Activated naive CD8-positive, alpha-beta T cell treated with anti-CD3 and anti-CD28 coated beads, Interleukin-2, amount 10 ng/mL, durations not matched to agents 7 days and 5 days (primary cell): Measurements from ENCODE around the gene C11orf58. TPM values are rescaled to one million over a fixed set of nuclear protein-coding genes. Genes with fewer than 3 reads are reported as not detected.
A peak's percentile ranks its signal among the peaks of the same experiment; 100 is the strongest.

ENCODE experiments used
- ATAC-seq: fragments of 150-1000 bp; cut with Tn5 transposase; one replicate; pipeline ENCODE4 v1.10.0; 2021; ENCODE audit warnings: low read depth, moderate library complexity
- POLR2A ChIA-PET: fragments of 350-600 bp; sonication (Branson Sonifier 250); formaldehyde crosslinking; loops from one replicate; lab custom pipeline; 2021; ENCODE audit warnings: antibody characterized with exemption; lab: Charles Lee
- DNase-seq: peaks from one replicate; pipeline ENCODE4 v3.0.0; 2021
- H3K27ac Mint-ChIP-seq: one replicate; pipeline ENCODE4 v1.8.0; 2022; ENCODE audit warnings: mild to moderate bottlenecking, mixed read lengths
- H3K27me3 Mint-ChIP-seq: one replicate; pipeline ENCODE4 v1.8.0; 2022; ENCODE audit warnings: mild to moderate bottlenecking, moderate library complexity, mixed read lengths
- H3K36me3 Mint-ChIP-seq: one replicate; pipeline ENCODE4 v1.8.0; 2021; ENCODE audit warnings: mild to moderate bottlenecking, mixed read lengths
- H3K4me1 Mint-ChIP-seq: one replicate; pipeline ENCODE4 v1.8.0; 2021; ENCODE audit warnings: mixed read lengths
- H3K4me3 Mint-ChIP-seq: one replicate; pipeline ENCODE4 v1.8.0; 2022; ENCODE audit warnings: mild to moderate bottlenecking, moderate library complexity, mixed read lengths
- H3K9me3 Mint-ChIP-seq: one replicate; pipeline ENCODE4 v1.8.0; 2021; ENCODE audit warnings: mixed read lengths
- total RNA-seq, 2 experiments: library from RNA; stranded (reverse); gene quantifications; one replicate each; pipeline ENCODE4 v1.2.3, GENCODE V29; 2021

The C11orf58 gene
- total RNA-seq, 2 experiments from 2014 or later = 120 to 121 TPM

DNA sequence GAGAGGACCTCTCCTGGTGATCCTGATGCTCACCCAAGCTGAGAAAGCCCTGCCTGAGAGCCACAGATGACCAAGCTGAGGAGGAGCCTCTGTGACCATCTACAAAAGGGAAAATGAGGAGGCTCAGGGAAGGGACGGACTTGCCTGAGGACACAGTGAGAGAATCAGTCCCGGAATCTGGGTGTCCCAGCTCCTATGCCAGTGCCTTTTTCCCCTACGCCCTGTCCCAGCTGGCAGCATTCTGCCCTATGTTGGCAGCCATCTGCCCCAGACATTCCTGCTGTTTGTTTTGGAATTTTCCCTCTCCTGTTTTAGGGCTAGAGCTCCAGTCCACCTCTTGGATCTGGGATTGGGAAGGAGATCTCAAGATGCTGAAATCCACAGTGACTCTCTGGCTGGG is 54.6 kb downstream of the C11orf58 start:
- Mint-ChIP-seq H3K9me3 (no peaks in the 10 kb centered on the region), H3K4me1 (peaks cover 12% of the 10 kb centered on the region), H3K27me3 (peaks cover 2% of the 10 kb centered on the region), H3K4me3 (no peak overlapping the region), H3K36me3 (no peaks in the 10 kb centered on the region), H3K27ac (no peak overlapping the region)
- POLR2A ChIA-PET = no interaction called here
- DNase-seq (no peak), ATAC-seq (no peak)

GRCh38 chr11:16793511-16793910 is 55.1 kb downstream of the C11orf58 start:
- Mint-ChIP-seq H3K27ac (no peak overlapping the region), H3K36me3 (no peaks in the 10 kb centered on the region), H3K4me1 (peaks cover 12% of the 10 kb centered on the region), H3K4me3 (no peak overlapping the region), H3K27me3 (peaks cover 2% of the 10 kb centered on the region), H3K9me3 (no peaks in the 10 kb centered on the region)
- POLR2A ChIA-PET = no interaction called here
- no peak for ATAC-seq
- DNase-seq = no peak

DNA sequence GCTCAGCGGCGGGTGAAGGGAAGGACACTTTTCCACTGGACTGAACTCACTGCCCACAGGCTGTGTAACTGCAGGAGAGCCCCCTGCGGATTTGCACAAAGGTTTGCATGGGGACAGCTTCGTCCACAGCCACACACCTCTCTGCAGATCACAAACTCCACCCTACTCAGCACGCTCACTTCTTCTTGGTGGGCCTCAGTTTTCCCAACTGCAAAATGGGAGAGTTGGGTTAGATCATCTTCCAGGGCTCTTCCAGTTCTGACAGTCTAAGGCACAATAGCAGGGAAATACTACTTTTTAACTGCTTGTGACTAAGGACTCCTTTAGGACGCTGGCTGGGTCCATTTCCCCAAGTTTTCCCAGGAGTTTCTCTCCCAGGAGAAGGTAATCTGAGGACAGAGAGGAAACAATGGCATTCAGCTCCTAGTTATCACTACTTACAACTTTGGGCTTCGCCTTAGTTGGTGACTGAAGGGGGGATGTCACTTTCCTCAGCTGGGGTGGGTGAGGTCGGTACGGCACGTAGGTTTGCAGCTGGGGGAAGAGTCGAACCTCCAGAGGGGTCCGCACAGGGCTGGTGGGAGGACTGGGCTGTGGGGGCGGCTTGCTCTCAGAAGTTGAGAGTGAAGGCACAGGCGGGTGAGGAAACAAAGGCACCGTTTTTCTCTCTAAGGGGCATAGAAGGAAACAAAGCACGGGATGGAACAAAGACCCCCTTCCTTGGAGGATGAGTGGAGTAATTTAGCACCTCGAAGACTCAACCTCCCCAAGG is 55.8 kb downstream of the C11orf58 start:
- DNase-seq = no peak
- Mint-ChIP-seq H3K4me1 (peaks cover 12% of the 10 kb centered on the region), H3K36me3 (no peaks in the 10 kb centered on the region), H3K27me3 (peaks cover 2% of the 10 kb centered on the region), H3K9me3 (no peaks in the 10 kb centered on the region), H3K27ac (no peak overlapping the region), H3K4me3 (no peak overlapping the region)
- no peak for ATAC-seq
- POLR2A ChIA-PET = no interaction called here

- H3K4me1 Mint-ChIP-seq = peaks cover 12% of the 10 kb centered on the region
- ATAC-seq = peak; percentile 67
- no peaks in the 10 kb centered on the region for H3K9me3 Mint-ChIP-seq
- no peaks in the 10 kb centered on the region for H3K36me3 Mint-ChIP-seq
- POLR2A ChIA-PET = no interaction called here
- peaks cover 2% of the 10 kb centered on the region for H3K27me3 Mint-ChIP-seq
- no peak overlapping the region for H3K4me3 Mint-ChIP-seq
- H3K27ac Mint-ChIP-seq = peak overlapping the region; percentile 50
- no peak for DNase-seq
These were observed 56.7 kb downstream of the C11orf58 start for GRCh38 chr11:16795146-16795545.

DNA sequence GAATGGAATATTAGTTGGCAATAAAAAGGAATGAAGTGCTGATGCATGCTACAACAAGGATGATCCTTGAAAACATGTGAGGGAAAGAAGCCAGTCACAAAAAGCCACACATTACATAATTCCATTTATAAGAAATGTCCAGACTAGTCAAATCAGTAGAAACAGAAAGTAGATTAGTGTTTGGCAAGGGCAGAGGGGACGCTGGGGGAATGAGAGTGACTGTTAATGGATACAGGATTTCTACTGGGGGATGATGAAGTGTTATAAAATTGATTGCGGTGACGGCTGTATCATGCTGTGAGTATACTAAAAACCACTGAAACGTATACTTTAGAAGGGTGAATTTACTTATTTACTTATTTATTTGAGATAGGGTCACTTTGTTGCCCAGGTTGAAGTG is 57.9 kb downstream of the C11orf58 start:
- H3K4me3 Mint-ChIP-seq = no peak overlapping the region
- H3K9me3 Mint-ChIP-seq = no peaks in the 10 kb centered on the region
- H3K27ac Mint-ChIP-seq = no peak overlapping the region
- H3K36me3 Mint-ChIP-seq = no peaks in the 10 kb centered on the region
- H3K27me3 Mint-ChIP-seq = peaks cover 2% of the 10 kb centered on the region
- peaks cover 12% of the 10 kb centered on the region for H3K4me1 Mint-ChIP-seq
- POLR2A ChIA-PET = no interaction called here
- DNase-seq = no peak
- ATAC-seq = no peak

GRCh38 chr11:16797776-16798175 is 59.3 kb downstream of the C11orf58 start:
- ATAC-seq (no peak), DNase-seq (no peak)
- POLR2A ChIA-PET = no interaction called here
- Mint-ChIP-seq H3K27me3 (no peaks in the 10 kb centered on the region), H3K9me3 (no peaks in the 10 kb centered on the region), H3K4me1 (peaks cover 6% of the 10 kb centered on the region), H3K36me3 (no peaks in the 10 kb centered on the region), H3K27ac (no peak overlapping the region), H3K4me3 (no peak overlapping the region)

- Mint-ChIP-seq H3K36me3 (no peaks in the 10 kb centered on the region), H3K4me1 (peaks cover 6% of the 10 kb centered on the region), H3K27ac (no peak overlapping the region), H3K27me3 (no peaks in the 10 kb centered on the region), H3K4me3 (no peak overlapping the region), H3K9me3 (no peaks in the 10 kb centered on the region)
- ATAC-seq (no peak), DNase-seq (no peak)
- POLR2A ChIA-PET = no interaction called here
These were observed 60.8 kb downstream of the C11orf58 start for GRCh38 chr11:16799221-16799620.

DNA sequence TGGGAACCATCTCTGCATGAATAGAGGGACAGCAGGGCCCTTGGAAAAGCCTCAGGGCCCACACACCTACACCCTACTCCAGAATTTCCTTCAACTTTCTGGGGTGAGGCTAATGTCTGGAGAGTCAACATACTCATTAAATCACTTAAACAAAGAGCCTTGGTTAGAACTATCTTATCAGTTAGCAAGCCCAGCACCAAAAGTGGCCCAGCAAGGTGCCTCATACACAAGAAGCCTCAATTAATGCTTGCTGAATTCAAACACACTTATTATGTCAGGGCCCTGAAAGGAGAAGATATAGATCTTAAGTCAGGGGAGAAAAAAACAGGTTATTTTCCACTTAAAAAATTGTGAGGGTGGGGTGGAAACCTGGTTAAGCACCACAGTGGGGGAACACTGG is 61.4 kb downstream of the C11orf58 start:
- Mint-ChIP-seq H3K9me3 (no peaks in the 10 kb centered on the region), H3K4me3 (no peak overlapping the region), H3K27ac (no peak overlapping the region), H3K4me1 (peaks cover 5% of the 10 kb centered on the region), H3K27me3 (peaks cover under 1% of the 10 kb centered on the region), H3K36me3 (no peaks in the 10 kb centered on the region)
- ATAC-seq (no peak), DNase-seq (no peak)
- POLR2A ChIA-PET = no interaction called here

DNA sequence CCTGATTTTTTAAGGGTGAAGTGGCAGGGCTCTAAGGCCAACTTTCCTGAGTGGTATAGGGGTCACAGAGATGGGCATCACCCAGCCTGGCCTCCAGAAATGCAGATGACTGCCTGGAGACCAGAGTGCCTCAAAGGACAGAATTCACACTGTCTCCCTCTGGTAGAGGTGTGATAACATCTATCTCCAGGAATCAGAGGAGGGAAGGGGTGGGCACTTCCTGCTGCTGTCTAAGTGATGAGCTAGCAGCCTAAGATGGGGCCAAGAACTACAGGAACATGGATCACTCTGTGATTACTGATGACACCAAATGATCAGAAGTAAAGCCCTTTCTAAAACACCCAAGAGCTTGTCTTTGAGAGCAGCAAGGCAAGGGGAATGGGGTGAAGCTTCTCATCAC is 61.9 kb downstream of the C11orf58 start:
- no peak overlapping the region for H3K27ac Mint-ChIP-seq
- no peaks in the 10 kb centered on the region for H3K9me3 Mint-ChIP-seq
- H3K4me3 Mint-ChIP-seq = no peak overlapping the region
- POLR2A ChIA-PET = no interaction called here
- no peaks in the 10 kb centered on the region for H3K4me1 Mint-ChIP-seq
- H3K36me3 Mint-ChIP-seq = no peaks in the 10 kb centered on the region
- ATAC-seq (no peak), DNase-seq (no peak)
- peaks cover 2% of the 10 kb centered on the region for H3K27me3 Mint-ChIP-seq

DNA sequence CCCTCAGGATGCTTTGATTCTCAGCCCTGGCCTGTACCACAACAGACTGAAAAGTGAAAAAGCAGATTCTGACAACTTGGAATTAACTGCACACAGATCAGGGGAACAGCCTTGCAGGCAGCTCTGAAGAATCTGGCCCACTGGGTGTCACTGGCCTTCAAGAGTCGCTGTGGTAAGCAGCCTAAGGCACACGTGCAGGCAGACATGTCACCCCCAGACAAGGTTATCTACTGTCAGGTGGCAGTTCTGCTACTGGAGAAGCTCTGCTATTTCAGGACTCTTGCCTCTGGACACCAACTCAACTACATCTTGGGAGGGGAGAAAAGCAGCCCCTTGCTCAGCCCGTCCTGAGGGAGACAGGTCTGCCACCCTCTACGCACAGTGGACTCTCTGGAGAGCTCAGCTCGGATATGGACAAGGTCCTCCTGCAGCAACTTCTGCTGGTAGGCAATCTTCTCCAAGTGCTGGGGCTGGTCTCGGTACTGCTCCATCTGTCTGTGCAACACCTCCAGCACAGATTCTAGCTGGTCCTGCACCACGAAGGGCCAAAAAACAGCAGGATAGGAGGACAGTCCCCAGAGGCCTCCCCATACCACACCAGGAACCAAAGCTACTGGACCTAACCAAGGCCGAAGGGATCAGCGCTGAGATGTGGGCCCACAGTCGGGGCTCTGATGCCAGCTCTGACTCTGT is 63.0 kb downstream of the C11orf58 start:
- Mint-ChIP-seq H3K27ac (no peak overlapping the region), H3K4me1 (no peaks in the 10 kb centered on the region), H3K9me3 (no peaks in the 10 kb centered on the region), H3K4me3 (no peak overlapping the region), H3K36me3 (no peaks in the 10 kb centered on the region), H3K27me3 (peaks cover 2% of the 10 kb centered on the region)
- ATAC-seq = no peak
- POLR2A ChIA-PET = no interaction called here
- DNase-seq = no peak

DNA sequence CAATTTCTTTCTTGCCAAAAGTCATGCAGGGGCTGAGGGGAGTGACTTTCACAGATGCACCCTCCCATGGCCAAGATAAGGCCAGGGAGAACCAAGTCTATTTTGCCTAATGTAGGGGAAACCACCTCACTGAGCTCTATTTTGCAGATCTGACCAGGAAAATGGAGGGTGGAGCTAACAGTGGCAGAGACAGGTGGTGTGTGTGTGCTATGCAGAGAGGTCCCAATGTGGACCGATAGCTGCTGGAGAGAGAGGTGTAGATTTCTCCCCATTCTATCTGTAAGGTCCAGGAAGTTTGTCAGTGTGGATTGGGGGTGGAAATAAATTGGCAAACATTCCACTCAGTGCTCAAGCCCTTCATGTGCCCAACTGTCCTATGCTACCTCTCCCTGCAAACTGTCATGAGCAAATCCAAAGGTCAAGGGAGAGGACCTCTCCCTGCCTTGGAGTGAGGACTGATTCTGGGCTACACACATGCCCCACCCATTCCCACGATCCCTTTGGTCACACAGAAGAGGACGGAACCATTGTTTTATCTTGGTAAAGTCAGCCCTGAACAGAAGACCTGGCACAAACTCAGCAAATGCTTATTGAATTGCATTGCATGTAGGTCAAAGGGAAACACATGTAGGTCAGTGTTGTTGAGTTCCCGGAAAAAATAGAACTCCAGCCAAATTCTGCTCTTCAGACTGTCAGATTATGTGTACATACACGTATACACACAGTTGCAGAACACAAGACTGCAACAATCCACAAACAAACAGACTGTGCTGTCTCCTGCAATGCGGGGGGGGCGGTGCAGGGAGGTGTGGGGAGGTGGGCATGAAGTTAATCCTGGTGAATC is 65.9 kb downstream of the C11orf58 start:
- POLR2A ChIA-PET = no interaction called here
- Mint-ChIP-seq H3K4me1 (peaks cover 6% of the 10 kb centered on the region), H3K27ac (no peak overlapping the region), H3K27me3 (peaks cover 6% of the 10 kb centered on the region), H3K4me3 (no peak overlapping the region), H3K36me3 (no peaks in the 10 kb centered on the region), H3K9me3 (no peaks in the 10 kb centered on the region)
- ATAC-seq (no peak), DNase-seq (no peak)

DNA sequence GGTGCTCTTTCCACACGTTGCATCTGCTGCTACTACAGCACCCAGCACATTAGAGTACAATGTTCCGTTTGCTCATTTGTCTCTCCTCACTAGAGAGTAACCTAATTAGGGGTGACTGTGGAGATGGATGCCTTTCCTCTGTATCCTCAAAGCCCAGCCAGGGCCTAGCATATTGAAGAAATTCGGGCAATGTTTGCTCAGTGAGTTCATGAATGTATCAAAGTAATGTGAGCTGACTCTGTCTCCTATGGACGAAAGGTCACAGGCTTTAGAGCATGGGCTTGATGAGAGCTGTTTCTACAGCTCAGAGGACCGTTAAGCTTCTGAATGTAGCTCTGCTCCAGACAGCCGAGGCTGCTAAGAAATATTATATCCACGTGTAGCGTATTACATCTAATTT is 67.5 kb downstream of the C11orf58 start:
- ATAC-seq (no peak), DNase-seq (no peak)
- Mint-ChIP-seq H3K27ac (no peak overlapping the region), H3K27me3 (peaks cover 6% of the 10 kb centered on the region), H3K4me1 (peaks cover 6% of the 10 kb centered on the region), H3K9me3 (no peaks in the 10 kb centered on the region), H3K4me3 (no peak overlapping the region), H3K36me3 (no peaks in the 10 kb centered on the region)
- POLR2A ChIA-PET = no interaction called here

DNA sequence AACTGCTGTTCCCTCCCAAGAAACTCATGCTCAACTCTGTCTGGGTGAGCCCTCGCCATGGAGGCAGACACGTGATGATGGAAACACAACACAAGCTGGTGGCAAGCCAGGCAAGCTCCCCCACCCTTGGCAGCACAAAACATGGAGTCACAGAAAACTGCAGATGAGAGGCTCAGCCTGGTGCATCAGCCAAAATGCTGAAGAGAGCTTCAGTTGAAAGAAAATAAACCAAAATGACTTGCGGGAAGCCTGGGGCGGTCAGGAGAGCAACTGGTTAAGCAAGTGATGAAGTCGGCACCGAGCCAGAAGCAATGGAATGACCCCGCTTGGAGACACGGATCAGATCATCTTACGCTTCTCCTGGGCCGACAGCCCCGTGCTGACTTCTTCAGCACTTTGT is 68.3 kb downstream of the C11orf58 start:
- Mint-ChIP-seq H3K27me3 (peaks cover 6% of the 10 kb centered on the region), H3K9me3 (no peaks in the 10 kb centered on the region), H3K4me1 (peaks cover 6% of the 10 kb centered on the region), H3K27ac (no peak overlapping the region), H3K36me3 (no peaks in the 10 kb centered on the region), H3K4me3 (no peak overlapping the region)
- no peak for DNase-seq
- ATAC-seq = no peak
- POLR2A ChIA-PET = no interaction called here
